NCI-H2227 (cell line): ENCODE data around the gene MAP7D2.

Experiments
- DNase-seq: peaks from one replicate; lab custom pipeline; 2025; ENCODE audit not compliant: unreplicated experiment; lab: John Stamatoyannopoulos, UW

The MAP7D2 gene

GRCh38 chrX:19981947-19982346 is 134.8 kb downstream of the MAP7D2 start:
- no peak for DNase-seq

GRCh38 chrX:19975845-19976244 is 140.9 kb downstream of the MAP7D2 start:
- DNase-seq: no peak

DNA sequence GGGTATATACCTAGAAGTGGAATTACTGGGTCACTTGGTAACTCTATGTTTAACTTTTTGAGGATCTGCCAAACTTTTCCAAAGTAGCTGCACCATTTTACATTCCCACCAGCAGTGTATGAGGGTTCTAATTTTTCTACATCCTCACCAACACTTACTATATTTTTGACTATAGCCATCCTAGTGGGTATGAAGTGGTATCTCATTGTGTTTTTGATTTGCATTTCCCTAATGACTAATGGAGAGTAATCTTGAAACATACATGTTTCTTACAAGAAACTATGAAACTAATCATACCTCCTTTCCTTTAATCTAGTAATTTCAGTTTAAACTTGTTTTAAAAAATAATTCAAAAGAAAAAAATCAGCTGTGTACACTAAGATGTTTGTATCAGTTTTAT is 143.7 kb downstream of the MAP7D2 start:
- DNase-seq: no peak

DNA sequence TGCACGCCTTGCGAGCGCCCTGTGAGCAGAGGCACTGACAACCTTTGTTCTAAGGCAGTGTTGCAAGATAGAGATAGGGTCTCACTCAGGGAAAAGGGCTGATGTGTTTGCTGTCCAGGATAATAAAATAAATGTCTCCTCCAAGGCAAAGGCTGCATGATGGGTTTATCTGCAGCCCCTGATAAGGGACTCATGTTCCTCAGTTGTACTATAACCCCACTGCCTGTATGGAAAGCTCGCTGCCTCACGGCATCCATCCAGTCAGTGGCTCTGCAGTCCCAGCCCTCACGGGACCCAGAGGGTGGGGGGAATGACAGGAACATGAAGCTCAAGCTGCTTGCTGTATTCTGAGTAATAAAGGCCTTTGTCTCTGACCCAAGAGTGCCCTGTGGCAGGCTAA is 148.4 kb downstream of the MAP7D2 start:
- DNase-seq: no peak

- DNase-seq: no peak
Observed at GRCh38 chrX:19966056-19966455, 150.7 kb downstream of the MAP7D2 start.

DNA sequence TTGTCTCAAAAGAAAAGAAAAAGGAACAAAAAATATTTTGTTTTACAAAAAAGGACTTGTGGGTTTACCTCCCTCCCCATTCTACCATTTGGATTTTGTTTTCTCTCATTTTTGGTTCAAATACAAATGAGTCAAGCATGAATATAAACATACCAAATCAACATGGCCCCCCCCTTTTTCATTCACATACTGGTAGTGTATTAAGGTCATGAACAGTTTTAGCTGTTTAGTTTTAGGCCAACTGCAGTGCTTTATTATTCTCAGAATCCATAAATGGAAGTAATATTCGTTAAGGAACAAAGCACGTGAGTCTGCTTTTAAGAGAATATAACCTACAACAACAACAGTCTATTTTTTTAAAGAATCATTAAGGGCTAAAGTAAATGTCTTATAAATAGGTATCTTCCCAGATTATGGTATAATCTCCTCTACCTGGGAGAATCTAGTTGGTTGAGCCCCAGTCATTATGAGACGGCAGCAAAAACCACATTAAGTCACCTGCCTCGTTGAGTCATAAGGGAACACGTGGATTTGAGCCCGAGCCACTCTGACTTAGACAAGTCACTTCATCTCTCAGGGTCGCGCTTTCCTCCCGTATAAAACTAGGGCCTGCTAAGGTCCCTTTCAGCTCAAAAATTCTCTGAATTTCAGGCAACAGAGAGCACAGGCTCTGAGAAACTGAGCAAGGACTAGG is 152.5 kb downstream of the MAP7D2 start:
- DNase-seq: no peak

DNA sequence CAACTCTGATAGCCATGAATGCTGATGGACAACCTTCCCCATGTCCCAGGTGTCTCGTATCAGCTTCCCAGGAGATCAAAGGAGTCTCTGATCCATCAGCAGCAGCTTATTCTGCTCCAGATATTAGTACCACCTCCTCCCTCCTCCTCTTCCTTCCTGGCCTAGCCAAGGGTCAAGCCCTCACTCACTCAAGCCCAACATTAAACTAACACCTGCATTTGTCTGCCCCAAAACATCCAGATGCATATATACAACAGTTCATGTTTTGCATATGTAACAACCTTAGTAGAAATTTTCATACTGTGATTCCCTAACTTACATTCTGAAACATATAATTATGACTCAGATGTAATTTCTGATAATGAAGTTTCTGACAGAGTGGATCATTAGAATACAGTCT is 155.8 kb downstream of the MAP7D2 start:
- DNase-seq: no peak

DNA sequence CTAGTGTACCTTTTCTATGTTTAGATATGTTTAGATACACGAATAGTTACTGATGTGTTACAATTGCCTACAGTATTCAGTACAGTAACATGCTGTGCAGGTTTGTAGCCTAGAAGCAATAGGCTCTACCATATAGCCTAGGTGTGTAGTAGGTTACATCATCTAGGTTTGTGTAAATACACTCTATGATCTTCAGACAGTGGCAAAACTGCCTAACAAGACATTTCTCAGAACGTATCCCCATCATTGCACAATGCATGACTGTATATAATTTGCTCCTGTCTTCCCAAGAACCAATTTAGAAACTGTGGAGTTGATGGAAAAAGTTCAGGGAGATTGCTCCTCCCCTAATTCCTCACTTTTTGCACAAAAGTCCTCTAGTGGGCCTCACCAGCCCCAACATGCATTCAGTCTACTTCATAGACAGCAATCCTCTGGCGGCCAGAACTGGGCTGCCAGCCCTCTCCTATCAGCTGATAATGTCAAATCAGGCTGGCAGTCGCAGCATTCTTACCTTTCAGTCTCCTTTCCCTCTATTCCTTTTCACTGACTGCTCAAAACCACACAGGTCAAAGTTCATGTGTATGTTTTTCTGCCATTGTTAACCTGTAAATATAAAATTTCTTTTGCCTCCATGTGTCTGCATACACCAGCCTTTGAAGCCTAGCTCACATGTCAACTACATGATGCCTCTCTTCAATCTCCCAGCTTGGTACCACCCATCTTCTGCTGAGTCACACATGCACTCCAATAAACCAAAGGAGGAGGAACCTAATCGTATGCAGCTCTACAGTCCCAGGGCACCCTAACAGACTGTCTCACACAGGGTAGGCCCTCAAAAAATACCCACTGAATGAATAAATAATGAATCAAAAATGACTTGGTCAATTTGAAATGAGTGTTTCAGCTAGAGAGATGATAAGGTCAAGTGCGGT is 157.9 kb downstream of the MAP7D2 start:
- DNase-seq: no peak

DNA sequence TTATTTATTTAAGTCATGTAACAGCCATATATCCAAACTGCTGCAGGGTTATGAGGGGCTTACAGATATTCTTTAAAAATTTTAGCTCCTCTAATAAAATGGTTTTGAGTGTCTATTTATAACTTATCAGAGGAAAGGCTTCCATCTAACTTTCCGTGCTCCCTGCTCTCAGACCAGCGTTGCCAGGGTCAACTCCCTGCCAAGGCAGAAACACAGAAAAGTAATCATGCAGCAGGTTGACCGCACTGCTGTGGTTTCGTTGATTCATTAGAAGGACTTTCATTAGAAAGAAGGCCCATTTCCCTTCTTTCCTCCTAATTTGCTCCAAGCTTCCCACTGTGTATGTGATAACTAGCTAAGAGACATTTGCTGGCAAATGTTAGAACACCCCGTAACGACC is 159.8 kb downstream of the MAP7D2 start:
- no peak for DNase-seq
